AG09319 (cell line): ENCODE results near the gene FXYD2.

ENCODE experiments used
- DNase-seq: peaks from one replicate; pipeline ENCODE4 v3.0.0-alpha.2; 2010; ENCODE audit warnings: low read depth; ENCODE audit errors: extremely low read depth
- CTCF ChIP-seq: IDR thresholded peaks from 2 replicates; pipeline ENCODE4 v1.5.1; 2011; ENCODE audit warnings: low read depth, mild to moderate bottlenecking, inconsistent platforms, low read length, moderate library complexity

FXYD2 gene

GRCh38 chr11:117834068-117834810, 9.7 kb upstream of the FXYD2 start:
- TF ChIP-seq CTCF = no peak
- DNase-seq = no peak

GRCh38 chr11:117833401-117833891, 8.9 kb upstream of the FXYD2 start:
- no peak for DNase-seq
- no peak for TF ChIP-seq CTCF

GRCh38 chr11:117832511-117832910, 8.0 kb upstream of the FXYD2 start:
- no peak for DNase-seq
- TF ChIP-seq CTCF = no peak

- DNase-seq = no peak
- TF ChIP-seq CTCF = no peak
These were observed 7.3 kb upstream of the FXYD2 start for GRCh38 chr11:117831661-117832415.

- DNase-seq = no peak
- TF ChIP-seq CTCF = no peak
These were observed 6.3 kb upstream of the FXYD2 start for GRCh38 chr11:117830674-117831351.

GRCh38 chr11:117830072-117830471, 5.5 kb upstream of the FXYD2 start:
- no peak for DNase-seq

More at GRCh38 chr11:117830072-117830471, 5.5 kb upstream of the FXYD2 start:
- no peak for TF ChIP-seq CTCF
